GM18951 (cell line): ENCODE data around the gene FSTL4.

Source experiments
- POLR2A ChIP-seq: IDR thresholded peaks from 4 replicates; pipeline ENCODE4 v1.6.1; 2011; ENCODE audit warnings: mild to moderate bottlenecking; ENCODE audit not compliant: insufficient read length, insufficient read depth; ENCODE audit errors: extremely low read depth
- in situ Hi-C: fragments of 300-500 bp; cut with MboI; formaldehyde crosslinking; loops from one replicate; pipeline ENCODE4 v1.12.0; 2022; ENCODE audit warnings: low sequenced_read_pairs, mixed read lengths, inconsistent platforms; ENCODE audit not compliant: unreplicated experiment

FSTL4 gene

DNA sequence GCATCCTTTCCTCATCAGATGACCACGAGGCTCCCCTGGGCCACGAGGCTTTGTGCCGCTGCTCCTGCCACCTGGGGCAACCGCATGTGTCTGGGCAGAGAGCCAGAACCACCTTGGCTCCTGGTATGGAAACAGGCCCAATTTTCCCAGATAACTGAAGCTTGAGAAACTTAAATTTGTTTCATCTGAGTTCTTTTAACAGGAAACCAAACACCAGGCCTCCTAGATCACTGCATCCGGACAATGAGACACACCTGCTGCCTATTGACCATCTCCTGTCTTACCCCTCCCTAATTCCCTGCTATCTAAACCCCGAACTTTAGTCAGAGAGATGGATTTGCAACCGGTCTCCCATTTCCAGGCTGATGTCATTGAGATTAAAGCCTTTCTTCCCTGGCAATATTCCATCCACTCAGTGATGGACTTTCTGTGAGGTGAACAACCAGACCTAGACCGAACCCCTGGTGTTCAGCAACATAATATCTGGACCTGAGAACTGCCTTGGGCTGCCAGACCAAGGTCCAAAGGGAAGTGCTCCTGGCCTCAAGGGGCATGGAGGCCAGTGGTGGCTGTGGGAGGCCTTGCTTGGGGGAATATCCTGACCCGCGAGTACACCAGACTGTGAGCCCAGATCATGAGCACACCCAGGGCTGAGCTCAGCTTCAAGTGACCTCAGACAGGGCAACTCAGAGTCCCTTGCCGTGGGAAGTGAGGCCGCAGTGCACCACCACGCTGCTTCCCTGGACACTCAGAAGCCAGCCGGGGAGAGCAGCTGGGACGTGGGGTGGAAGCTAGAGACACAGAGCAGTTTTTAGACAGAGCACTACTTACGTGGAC is 360.8 kb downstream of the FSTL4 start:
- TF ChIP-seq POLR2A = no peak
- in situ Hi-C loops = no loop called here

DNA sequence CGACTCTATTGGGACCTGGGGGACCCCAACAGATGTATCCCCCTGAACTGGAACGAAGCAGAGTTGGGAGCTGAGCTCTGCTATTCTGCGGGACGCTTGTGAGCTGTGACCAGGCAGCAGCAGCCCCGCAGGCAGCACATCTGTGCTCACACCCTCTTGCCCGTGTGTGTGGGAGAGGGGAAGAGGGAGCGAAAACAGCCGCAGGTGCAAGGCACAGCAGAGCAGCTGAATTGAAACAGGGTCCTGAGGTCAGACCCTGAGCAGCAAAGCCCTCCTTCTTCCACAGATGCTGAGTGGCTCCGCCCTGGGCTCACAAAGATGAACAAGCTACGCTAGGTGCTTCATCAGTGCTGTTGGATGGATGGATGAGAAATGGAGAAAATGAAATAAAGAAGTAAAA is 361.8 kb downstream of the FSTL4 start:
- in situ Hi-C loops = no loop called here

DNA sequence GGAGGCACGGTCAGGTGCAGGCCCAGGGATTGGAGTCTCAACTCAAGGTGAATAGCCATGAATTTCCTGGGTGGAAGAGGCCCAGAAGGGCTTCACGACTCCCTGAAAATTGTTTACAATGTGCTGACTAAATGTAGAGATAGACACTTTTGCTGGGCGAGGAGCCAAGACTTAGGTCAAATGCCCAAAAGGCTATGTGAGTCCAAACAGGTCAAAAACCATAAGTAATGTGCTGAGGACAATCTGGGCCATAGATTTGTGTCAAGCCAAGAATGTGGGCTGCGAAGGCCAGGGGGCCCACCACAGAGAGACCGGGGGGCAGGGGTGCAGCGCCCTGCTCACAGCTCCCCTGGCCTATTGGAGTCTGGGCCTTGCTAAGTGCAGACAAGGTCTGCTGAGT is 362.7 kb downstream of the FSTL4 start:
- no peak for TF ChIP-seq POLR2A
- in situ Hi-C loops = no loop called here

More for the DNA sequence above, 361.8 kb downstream of the FSTL4 start:
- no peak for TF ChIP-seq POLR2A

DNA sequence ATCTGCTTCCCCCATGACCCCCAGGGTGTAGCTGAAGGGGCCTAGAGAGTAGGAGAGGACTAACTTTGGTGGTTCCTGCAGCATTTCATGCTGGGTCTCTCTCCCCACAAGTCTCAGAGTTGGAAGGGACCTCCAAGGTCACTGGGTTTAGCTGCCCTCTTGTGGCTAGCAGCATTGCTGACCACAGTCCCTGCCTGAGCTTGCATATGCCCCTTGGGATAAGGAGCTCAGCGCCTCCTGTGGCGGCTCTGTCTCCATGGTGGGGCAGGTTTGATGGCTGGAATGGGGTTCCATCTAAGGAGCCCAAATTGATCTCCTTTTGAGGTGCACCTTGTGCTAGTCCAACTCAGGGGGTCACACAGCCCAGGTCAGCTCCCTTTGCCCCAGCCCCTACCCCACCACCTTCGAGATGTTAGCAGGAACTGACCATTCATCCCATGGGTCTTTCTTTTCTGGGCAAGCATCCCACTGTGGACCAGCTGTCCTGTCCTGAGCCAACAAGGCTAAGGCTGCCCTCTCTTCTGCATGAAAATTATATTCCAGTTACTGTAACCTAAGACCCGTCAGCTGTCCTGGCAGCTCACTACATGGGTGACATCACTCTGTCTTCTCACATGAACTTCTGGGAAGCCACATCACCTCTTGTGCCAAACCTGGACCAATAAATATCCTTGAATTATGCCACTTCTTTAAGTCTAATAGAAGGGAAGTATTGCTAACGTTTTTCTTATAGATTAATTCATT is 364.3 kb downstream of the FSTL4 start:
- no peak for TF ChIP-seq POLR2A
- in situ Hi-C loops = no loop called here

DNA sequence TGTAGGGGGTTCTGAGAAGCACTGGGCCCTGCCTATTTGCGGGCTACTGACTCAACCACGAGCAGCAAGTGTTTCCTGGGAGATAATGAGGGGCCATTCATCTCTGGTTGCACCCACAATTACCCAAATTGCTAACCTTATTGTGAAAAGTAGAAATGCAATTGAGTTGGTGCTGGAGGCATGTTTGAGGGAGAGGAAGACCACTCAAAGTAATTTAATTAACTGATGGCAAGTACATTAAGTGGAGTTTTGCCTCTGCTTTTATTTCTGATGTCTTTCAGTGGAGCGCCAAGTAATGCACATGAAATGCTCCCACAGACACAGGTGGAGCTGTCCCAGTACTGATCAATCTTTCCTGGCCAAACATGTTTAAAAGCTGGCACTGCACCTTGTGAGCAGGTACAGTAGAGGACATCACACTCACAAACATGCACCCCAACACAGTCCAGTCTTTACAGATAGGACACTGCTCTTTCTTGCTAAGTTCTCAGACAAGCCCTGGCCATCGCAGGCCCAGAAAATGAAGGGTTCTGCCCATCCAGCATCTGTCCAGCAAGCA is 365.1 kb downstream of the FSTL4 start:
- in situ Hi-C loops = no loop called here

DNA sequence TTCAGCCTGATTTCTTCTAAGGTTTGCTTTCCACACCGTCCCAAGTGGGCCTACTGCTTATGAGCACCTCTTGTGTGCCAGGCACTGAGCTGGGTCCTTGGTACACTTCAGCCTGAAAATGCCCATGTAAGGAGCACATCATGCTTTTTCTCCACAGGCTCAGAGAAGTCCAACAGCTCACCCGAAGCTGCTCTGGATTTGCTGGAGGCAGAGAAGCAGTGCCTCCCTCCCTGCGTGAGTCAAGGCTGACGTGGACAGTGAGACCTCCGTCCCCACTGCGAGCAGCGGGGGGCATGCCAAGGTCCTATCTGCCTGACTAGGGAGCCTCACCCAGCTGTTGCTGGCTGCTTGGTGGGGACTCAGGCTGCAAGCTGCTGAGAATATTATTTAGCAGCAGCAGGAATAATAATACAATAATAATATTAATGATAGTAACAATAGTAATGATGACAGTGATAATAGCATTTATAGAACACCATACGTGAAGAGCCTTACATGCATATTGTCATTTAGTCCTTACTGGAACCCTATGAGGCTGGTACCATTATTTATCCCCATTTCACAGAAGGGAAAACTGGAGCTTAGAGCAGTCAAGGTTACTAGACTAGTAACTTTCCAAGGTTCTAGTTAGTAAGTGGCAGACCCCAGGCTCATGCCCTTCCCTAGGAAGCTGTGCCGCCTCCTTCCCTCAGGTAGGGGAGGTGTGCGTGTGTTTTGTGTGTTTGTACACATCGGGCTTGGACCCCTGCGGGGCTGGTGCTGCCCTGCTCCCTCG is 365.8 kb downstream of the FSTL4 start:
- TF ChIP-seq POLR2A = no peak

More for the DNA sequence above, 365.1 kb downstream of the FSTL4 start:
- no peak for TF ChIP-seq POLR2A

DNA sequence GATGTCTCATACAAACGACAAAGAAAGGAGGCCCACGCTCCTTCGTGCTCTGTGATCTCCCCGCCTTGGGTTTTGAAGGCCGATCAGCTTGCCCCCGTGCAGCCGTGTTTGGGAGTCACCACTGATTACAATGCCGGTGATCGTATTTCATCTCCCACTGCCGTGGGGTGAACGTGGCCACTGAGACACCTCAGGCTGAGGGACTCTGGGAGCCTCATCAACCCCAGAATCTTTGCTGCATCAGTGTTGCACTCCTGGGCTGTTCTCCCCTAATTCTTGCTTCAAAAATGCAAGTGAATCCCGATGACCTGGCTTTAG is 366.3 kb downstream of the FSTL4 start:
- in situ Hi-C loops = no loop called here
- no peak for TF ChIP-seq POLR2A

More for the DNA sequence above, 365.8 kb downstream of the FSTL4 start:
- in situ Hi-C loops = no loop called here

DNA sequence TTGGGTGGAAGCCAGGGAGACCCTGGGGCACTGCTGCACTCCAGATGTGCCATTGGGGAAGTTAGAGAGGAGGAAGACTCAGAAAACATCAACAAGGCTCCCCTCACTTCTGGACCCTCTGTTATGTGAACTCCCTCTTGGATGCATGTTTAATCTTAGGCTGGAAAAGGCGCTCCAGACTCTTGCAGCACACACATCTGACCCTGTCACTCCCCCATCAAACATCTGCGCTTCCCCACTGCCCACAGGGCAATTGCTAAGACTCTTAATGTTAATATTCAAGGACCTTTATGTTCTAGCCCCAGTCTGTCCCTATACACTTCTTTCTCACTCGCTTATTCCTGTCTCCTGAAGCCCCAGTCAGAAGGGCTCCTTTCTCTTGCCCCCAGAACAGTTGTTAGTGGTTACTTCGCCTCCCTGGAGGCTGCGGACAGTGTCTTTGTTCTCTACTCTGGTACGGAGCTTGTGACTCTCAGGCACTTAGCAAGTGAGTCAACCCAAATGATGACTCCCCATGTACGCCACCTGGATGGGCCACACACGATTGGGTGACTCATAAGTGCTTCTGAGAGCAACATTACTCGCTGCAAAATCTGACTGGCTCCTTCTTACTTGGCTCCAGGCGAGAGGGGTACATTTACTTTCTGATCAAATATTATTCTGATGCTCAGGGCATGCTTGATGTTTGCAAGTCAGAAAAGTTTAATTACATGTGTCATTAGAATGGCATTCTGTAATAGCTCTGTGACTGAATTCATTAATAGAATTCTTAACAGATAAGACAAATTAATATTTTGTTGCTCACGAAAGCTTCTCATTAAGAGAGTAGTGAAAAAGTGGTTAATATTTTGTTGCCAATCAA is 366.9 kb downstream of the FSTL4 start:
- in situ Hi-C loops = no loop called here
- no peak for TF ChIP-seq POLR2A

DNA sequence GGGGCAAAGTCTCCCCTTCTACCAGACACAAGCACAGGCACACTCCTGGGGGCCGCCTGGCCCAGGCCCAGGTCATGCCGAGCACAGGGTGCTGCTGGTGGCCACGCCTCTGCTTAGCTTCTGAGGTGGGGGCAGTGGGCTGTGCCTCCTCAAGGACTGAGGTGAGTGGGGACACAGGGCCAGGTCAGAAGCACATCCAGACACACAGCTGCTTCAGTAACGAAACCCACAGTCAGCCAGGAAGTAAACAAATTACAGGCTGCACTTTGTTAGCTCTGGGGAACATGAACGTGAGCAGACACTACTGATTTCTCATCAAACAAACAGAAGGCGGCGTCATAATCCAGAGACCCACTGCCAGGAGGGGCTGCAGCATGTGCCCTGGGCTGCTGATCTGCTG is 368.1 kb downstream of the FSTL4 start:
- no peak for TF ChIP-seq POLR2A
- in situ Hi-C loops = no loop called here

DNA sequence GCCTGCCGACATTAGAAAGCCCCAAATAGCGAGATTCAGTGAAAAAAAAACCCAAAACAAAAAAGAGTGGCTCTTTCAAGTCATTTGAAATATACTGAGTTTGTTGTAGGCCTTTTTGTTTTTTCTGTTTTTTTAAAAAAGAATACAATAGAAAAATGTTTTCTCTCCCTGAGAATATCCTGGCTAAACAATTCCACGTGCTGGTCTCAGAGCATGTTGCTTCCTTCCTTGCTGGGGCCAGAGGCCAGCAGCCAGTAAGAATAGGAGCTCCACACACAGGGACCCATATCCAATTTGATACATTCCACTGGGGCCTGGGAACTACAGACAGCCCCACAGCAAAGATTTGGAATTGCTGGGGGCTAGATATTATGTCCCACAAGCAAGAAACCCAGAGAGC is 369.1 kb downstream of the FSTL4 start:
- in situ Hi-C loops = no loop called here
- no peak for TF ChIP-seq POLR2A

DNA sequence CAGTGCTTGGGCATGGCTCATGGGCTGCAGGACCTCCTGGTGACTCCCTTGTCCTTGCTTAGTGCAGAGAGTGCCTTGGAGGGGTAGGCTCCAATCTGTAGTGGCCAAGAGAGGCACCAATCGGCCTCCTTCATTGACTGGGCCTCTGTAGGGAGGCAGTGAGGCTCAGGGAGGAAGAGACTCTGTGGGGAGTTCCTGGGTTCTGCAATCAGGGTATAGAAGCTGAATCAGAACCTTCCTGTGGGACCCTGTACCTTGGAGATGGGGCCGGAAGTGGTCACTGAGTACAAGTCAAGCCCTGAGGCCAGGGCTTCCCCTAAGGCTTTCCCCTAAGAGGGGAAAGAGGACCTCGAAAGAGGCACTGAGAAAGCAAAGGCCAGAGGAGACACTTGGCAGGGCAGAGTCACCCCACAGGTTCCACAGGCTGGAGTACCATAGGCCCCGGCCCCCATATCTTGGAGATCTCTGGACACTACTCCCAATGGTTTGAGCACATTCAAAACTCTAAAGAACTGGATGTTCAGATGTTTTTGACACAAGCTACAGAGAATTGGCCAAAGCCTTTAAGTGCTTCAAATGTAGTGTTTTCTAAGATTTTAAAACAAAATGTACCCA is 370.0 kb downstream of the FSTL4 start:
- TF ChIP-seq POLR2A = no peak
- in situ Hi-C loops = no loop called here
